Activated T-helper 1 cell treated with anti-CD3 and anti-CD28 coated beads, Interleukin-2, amount 50 U/mL, for 16 hours (primary cell): Measurements from ENCODE around the gene MTA1.

Experiments
- DNase-seq, 2 donors: peaks; one replicate each; pipeline ENCODE4 v3.0.0-alpha.2; 2020; ENCODE audit warnings: low read depth in 1 of 2, low spot score in 1 of 2

Gene MTA1

GRCh38 chr14:105460116-105460515 lies 40.5 kb downstream of the MTA1 start:
- no peak for DNase-seq

GRCh38 chr14:105460616-105461015 lies 41.0 kb downstream of the MTA1 start:
- no peak for DNase-seq

DNA sequence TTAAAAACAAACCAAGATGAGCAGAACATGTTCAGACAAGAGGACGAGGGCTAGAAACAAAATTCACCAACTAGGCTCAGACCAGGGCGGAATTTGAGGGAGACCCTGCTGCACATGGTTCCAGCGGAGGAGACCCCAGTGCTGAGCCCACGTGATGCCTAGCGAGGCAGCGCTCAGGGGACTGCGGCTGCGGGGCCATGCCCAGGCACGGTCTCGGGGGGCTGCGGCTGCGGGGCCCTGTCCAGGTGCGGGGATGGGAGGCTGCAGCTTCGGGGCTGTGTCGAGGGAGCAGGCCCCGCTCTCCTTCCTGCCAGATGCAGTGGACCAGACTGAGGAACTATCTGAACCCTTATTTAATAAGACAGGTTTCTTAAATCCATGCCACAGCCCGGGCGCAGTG lies 42.3 kb downstream of the MTA1 start:
- DNase-seq = no peak

- DNase-seq = no peak
Observed at GRCh38 chr14:105464501-105464900, 44.9 kb downstream of the MTA1 start.

DNA sequence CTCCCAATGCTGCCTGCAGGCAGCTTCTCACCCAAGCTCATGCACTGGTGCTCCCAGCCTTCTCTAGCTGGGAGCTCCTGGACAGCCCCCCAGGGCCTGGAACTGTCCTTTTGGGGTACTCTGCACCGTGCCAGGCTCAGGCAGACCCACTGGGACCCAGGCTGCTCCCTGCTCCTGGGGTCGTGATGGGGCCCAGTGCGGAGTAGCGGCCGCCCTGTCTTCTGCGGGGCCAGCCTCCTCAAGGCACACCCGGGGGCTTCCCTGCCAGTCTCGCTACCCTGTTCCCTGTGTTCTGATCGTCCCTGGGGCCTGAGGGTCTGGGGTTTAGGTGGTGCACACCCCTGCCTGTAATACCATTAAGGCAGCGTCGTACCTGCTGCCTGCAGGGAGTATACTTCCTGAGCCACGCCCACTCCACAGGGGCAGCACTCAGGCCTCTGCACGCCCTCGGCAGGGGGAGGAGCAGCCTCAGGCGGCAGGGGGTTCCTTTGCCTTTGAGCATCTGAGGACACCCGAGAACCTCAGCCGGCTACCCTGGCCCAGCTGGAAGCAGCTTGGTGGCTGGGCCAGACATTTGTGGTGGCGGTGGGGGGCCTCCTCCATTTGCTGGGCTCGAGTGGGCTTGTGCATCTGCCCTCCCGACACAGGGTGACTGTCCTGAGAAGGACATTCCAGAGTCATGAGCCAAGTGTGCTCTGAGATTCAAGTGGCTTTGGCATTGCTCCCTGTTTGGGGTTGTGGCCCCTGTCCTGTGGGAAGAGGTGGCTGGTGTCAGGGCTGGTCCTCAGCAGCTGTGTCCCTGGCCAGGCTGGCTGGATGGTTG lies 45.8 kb downstream of the MTA1 start:
- DNase-seq = no peak

DNA sequence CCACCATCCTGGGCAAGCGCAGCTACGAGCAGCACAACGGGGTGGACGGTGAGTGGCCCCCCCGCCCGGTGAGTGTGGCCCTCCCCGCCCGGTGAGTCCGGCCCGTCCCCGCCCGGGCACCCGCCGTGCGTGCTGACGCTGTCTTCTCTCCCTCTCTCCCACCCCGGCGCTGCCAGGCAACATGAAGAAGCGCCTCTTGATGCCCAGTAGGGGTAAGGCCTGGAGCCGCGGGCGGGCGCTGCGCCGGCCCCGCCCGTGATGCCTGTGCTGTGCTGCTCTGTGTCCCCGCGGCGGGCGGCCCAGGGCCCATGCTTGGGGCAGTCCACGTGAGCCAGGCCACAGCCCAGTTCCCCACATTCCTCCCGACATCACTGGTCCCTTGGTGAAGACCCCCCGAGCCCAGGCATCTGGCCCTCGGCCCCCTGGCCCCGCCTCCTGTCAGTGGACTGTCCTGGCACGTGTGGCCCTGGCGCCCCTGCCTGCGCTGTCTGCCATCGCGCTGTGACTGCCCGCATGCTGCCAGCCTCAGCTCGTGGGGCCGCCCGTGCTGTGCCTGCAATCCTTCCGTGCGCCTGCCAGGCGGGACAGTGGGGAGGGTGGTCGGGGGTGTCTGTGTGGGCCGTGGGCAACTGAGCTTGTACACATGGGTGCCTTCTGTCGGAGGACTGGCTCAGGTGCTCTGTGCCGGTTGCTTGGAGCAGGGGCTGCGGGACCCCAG lies 47.1 kb downstream of the MTA1 start:
- no peak for DNase-seq

DNA sequence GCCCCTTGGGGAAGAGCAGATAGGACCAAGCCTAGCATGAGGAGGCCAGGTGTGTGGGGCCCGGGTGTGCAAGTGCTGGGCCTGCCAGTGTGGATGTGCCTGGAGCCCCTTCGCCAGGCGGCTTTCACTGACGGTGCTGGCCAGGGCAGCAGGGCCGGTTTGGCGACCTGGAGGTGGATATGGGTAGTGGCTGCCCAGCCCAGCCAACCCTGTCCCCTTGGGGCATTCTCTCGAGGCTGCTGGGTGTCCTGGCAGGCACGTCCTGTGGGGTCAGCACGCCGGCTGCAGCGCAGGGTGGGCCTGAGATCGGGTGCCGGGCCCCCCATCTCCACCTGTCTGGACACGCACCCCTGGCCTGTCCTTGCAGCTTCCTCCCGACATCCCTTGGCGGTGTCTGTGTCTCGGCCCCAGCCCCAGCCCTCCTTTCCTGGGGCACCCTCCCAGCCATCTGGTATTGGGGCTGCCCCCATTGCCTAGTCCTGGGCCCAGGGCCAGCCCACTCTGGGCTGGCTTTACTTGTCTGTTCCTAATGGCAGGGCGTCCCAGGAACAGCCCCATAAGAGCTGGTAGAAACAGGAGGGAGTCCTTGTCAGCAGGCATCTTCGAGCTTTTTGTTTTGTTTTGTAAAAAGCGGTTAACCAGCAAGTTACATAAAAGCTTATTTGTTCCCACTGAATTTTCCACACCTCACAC lies 47.8 kb downstream of the MTA1 start:
- DNase-seq = no peak

- no peak for DNase-seq
Observed at GRCh38 chr14:105467942-105468471, 48.4 kb downstream of the MTA1 start.

- DNase-seq = no peak
Observed at GRCh38 chr14:105468621-105469241, 49.1 kb downstream of the MTA1 start.

GRCh38 chr14:105469456-105470349 lies 50.1 kb downstream of the MTA1 start:
- no peak for DNase-seq

DNA sequence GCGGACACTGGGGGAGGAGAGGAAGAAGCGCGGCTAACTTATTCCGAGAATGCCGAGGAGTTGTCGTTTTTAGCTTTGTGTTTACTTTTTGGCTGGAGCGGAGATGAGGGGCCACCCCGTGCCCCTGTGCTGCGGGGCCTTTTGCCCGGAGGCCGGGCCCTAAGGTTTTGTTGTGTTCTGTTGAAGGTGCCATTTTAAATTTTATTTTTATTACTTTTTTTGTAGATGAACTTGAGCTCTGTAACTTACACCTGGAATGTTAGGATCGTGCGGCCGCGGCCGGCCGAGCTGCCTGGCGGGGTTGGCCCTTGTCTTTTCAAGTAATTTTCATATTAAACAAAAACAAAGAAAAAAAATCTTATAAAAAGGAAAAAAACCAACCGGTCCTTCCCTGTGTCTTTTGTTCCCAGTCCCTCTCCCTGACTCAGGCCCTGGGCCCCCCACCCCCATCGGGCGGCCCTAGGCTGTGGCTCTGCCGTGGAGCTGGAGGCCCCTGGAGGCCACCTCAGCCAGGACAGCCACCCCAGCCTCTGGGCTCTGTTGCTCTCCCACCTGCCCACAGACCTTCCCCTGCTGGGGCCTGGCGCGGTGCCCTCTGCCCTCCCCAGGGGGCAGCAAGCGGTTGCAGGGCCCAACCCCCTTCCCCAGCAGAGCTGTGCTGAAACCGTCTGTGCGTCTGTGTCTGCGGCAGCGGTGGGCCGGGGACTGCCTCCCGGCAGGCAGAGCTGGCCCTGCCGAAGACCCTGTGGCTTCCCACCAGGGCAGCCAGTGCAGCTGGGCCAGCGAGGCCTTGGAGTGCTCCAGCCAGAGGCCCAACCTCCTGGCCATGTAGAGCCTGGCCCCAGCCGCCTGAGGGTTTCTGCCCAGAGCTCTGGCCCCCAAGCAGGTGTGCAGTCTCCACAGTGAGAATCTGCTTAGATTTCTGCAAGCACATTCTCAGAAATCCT lies 51.0 kb downstream of the MTA1 start:
- DNase-seq = no peak

DNA sequence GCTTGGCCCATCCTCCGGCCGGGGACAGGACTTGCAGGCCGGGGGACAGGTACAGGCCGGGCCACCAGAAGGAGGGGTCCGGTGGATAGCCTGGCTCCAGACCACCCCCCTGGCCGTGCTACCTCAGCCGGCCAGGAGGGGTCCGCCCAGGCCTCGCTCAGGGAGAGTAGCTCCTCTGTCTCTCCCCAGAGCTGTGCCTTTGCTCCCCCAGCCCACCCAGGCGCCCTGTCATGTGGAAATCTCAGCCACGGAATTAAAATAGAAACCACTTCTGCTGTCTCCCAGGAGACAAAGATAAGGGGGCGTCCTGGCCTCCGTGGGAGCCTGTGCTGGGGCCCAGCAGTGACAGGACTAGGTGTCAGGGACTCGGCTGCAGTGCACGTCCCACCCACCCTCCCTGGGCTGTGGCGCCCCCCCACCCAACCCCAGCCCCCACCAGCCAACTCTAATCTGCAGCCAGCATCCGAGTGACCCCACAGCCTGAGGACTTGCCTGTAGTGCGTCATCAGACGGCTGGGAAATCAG lies 51.7 kb downstream of the MTA1 start:
- DNase-seq = no peak

GRCh38 chr14:105471823-105472485 lies 52.3 kb downstream of the MTA1 start:
- no peak for DNase-seq

GRCh38 chr14:105472486-105472991 lies 52.9 kb downstream of the MTA1 start:
- no peak for DNase-seq

GRCh38 chr14:105473033-105473676 lies 53.5 kb downstream of the MTA1 start:
- no peak for DNase-seq

GRCh38 chr14:105473677-105474482 lies 54.3 kb downstream of the MTA1 start:
- peak; percentile 53 to 57 for DNase-seq
